Panc1 (cell line): Measurements from ENCODE around the gene SLAMF1. TPM values are rescaled to one million over a fixed set of nuclear protein-coding genes. Genes with fewer than 3 reads are reported as not detected.
"Not testable (repeated sequence)": the region's sequence is repeated elsewhere in the genome, so short reads cannot be mapped to it uniquely, and the experiment has no call there.

Experiments
- ATAC-seq: fragments of 200-7000 bp; cut with Tn5 transposase; 2 replicates; pipeline ENCODE4 v1.9.1; 2020; ENCODE audit warnings: mild to moderate bottlenecking, moderate library complexity
- BruUV-seq: library from RNA; stranded (reverse); fragments of 400-500 nt; replicated peaks from 2 replicates; lab custom pipeline; 2021; lab: Mats Ljungman, UMichigan
- CTCF ChIA-PET: fragments of 300-600 bp; sonication (Branson Sonifier 250); formaldehyde crosslinking; loops from one replicate; lab custom pipeline; 2022; ENCODE audit warnings: antibody characterized with exemption; lab: Charles Lee
- POLR2A ChIA-PET: fragments of 300-600 bp; sonication (Branson Sonifier 250); formaldehyde crosslinking; loops from one replicate; lab custom pipeline; 2022; ENCODE audit warnings: antibody characterized with exemption; lab: Charles Lee
- DNase-seq: peaks from one replicate; pipeline ENCODE4 v3.0.0-alpha.2; 2010; ENCODE audit warnings: low read depth, low spot score
- H3K27ac ChIP-seq: 2 replicates; pipeline ENCODE4 v1.5.1; 2011; ENCODE audit warnings: mild to moderate bottlenecking, low read length, inconsistent platforms
- H3K27me3 ChIP-seq: fragments of 200-500 bp; sonication (Bioruptor generic); 2 replicates; pipeline ENCODE4 v1.6.0; 2014; ENCODE audit warnings: low read length, inconsistent platforms; ENCODE audit not compliant: control insufficient read depth, insufficient read depth
- H3K36me3 ChIP-seq: fragments of 200-500 bp; sonication (Bioruptor generic); 2 replicates; pipeline ENCODE4 v1.5.1; 2014; ENCODE audit warnings: inconsistent platforms, mild to moderate bottlenecking, low read length, moderate library complexity; ENCODE audit not compliant: control insufficient read depth, insufficient read depth
- H3K4me1 ChIP-seq: 2 replicates; pipeline ENCODE4 v1.5.1; 2011; ENCODE audit warnings: inconsistent platforms, mild to moderate bottlenecking, low read length, moderate library complexity; ENCODE audit not compliant: control insufficient read depth, insufficient read depth
- H3K4me3 ChIP-seq, 2 experiments: 2 replicates each; pipeline ENCODE4 v1.5.1; 2011 to 2012; ENCODE audit warnings: low read depth in 2 of 2, low read length in 2 of 2, mild to moderate bottlenecking in 2 of 2, inconsistent platforms in 1 of 2, moderate library complexity in 1 of 2
- H3K9me3 ChIP-seq: fragments of 200-500 bp; sonication (Bioruptor generic); 2 replicates; pipeline ENCODE4 v1.5.1; 2014; ENCODE audit warnings: low read depth, mild to moderate bottlenecking, inconsistent platforms, low read length, moderate library complexity; ENCODE audit not compliant: control insufficient read depth, insufficient read depth
- CTCF ChIP-seq: fragments of 450-650 bp; IDR thresholded peaks from 2 replicates; pipeline ENCODE4 v1.5.1; 2017; ENCODE audit warnings: mild to moderate bottlenecking
- POLR2AphosphoS5 ChIP-seq: IDR thresholded peaks from 2 replicates; pipeline ENCODE4 v1.6.1; 2012; ENCODE audit warnings: mild to moderate bottlenecking, low read depth, low read length, moderate library complexity
- REST ChIP-seq, 2 experiments: IDR thresholded peaks; 2 replicates each; pipeline ENCODE4 v1.6.1; 2011 to 2012; ENCODE audit warnings: low read depth in 2 of 2, control low read depth in 1 of 2, low read length in 1 of 2, mild to moderate bottlenecking in 1 of 2, moderate library complexity in 1 of 2; ENCODE audit not compliant: insufficient read depth in 1 of 2
- SIN3A ChIP-seq: IDR thresholded peaks from 2 replicates; pipeline ENCODE4 v1.6.1; 2012; ENCODE audit warnings: low read depth, mild to moderate bottlenecking, low read length, moderate library complexity, borderline replicate concordance; ENCODE audit not compliant: insufficient read depth
- TCF7L2 ChIP-seq: IDR thresholded peaks from 2 replicates; pipeline ENCODE4 v1.6.1; 2011; ENCODE audit warnings: mild to moderate bottlenecking, low read depth, low read length, inconsistent platforms
- in situ Hi-C: cut with HindIII; loops from 2 replicates; pipeline ENCODE4 v1.10.0; 2016; ENCODE audit warnings: low sequenced_read_pairs, low pct_unique_long_range_greater_than_20kb
- intact Hi-C: fragments of 100-400 bp; cut with micrococcal nuclease; formaldehyde crosslinking; loops from one replicate; pipeline ENCODE4 v1.10.0; 2022; ENCODE audit not compliant: unreplicated experiment
- total RNA-seq: library from RNA; stranded (reverse); gene quantifications from one replicate; pipeline ENCODE4 v1.2.1, GENCODE V29; 2021; ENCODE audit not compliant: unreplicated experiment

Gene SLAMF1
- total RNA-seq, 1 experiment from 2014 or later = not detected

- 0 out of 2 replicates have a peak, but pooled peaks cover 2% of the 10 kb centered on the region for H3K27me3 ChIP-seq
- DNase-seq = no peak
- no peak overlapping the region for H3K4me3 ChIP-seq
- in situ Hi-C loops (no loop called here), intact Hi-C loops (no loop called here)
- H3K4me1 ChIP-seq = no peaks in the 10 kb centered on the region
- no peak for ATAC-seq
- no TSS peak for BruUV-seq
- ChIA-PET POLR2A (no interaction called here), CTCF (no interaction called here)
- H3K27ac ChIP-seq = no peak overlapping the region
- no peaks in the 10 kb centered on the region for H3K9me3 ChIP-seq
- TF ChIP-seq CTCF = no peak
- TF ChIP-seq TCF7L2 = no peak
- TF ChIP-seq SIN3A = no peak
- no peak for TF ChIP-seq REST (IDR thresholded peaks at IDR 0.05; ENCODE audit: insufficient read depth in 1 of 2, low read depth in 2 of 2, low read length in 1 of 2)
- TF ChIP-seq POLR2AphosphoS5 = no peak
- no peaks in the 10 kb centered on the region for H3K36me3 ChIP-seq
These were observed 86.0 kb downstream of the SLAMF1 start for GRCh38 chr1:160560806-160561205.

GRCh38 chr1:160560045-160560705, 86.7 kb downstream of the SLAMF1 start:
- Histone ChIP-seq H3K9me3 (no peaks in the 10 kb centered on the region), H3K36me3 (no peaks in the 10 kb centered on the region), H3K27ac (no peak overlapping the region), H3K27me3 (0 out of 2 replicates have a peak, but pooled peaks cover 2% of the 10 kb centered on the region), H3K4me3 (no peak overlapping the region), H3K4me1 (no peaks in the 10 kb centered on the region)
- intact Hi-C loops (no loop called here), in situ Hi-C loops (no loop called here)
- BruUV-seq = no TSS peak
- POLR2A ChIA-PET = no interaction called here
- DNase-seq (no peak), ATAC-seq (no peak)
- TF ChIP-seq SIN3A (no peak), TCF7L2 (no peak), REST (IDR thresholded peaks at IDR 0.05; ENCODE audit: insufficient read depth in 1 of 2, low read depth in 2 of 2, low read length in 1 of 2) (no peak), CTCF (no peak), POLR2AphosphoS5 (no peak)
- CTCF ChIA-PET = no interaction called here

GRCh38 chr1:160559437-160559836, 87.4 kb downstream of the SLAMF1 start:
- in situ Hi-C loops, H3K4me1 ChIP-seq, intact Hi-C loops, H3K27ac ChIP-seq, CTCF ChIA-PET, H3K27me3 ChIP-seq, ATAC-seq, H3K9me3 ChIP-seq, BruUV-seq, H3K36me3 ChIP-seq, POLR2A ChIA-PET, H3K4me3 ChIP-seq, DNase-seq: not testable (repeated sequence)
